SK-N-SH treated with all-trans-retinoic acid at 6 μM for 48 hours (cell line): Measurements from ENCODE around the gene C1orf94.
"Not testable (repeated sequence)": the region's sequence is repeated elsewhere in the genome, so short reads cannot be mapped to it uniquely, and the experiment has no call there.

Experiments used
- ATAC-seq: fragments of 200-7000 bp; cut with Tn5 transposase; 3 replicates; pipeline ENCODE4 v1.9.1; 2020; ENCODE audit warnings: mild to moderate bottlenecking, moderate library complexity
- ARNTL ChIP-seq: fragments of 450-650 bp; formaldehyde crosslinking; IDR thresholded peaks from 2 replicates; pipeline ENCODE4 v1.5.0; 2020; ENCODE audit warnings: low read depth, mild to moderate bottlenecking, moderate library complexity, borderline replicate concordance
- BACH2 ChIP-seq: fragments of 250-450 bp; sonication (Bioruptor Pico); IDR thresholded peaks from 2 replicates; pipeline ENCODE4 v1.9.0; 2021; ENCODE audit warnings: mild to moderate bottlenecking, borderline replicate concordance
- CSDC2 ChIP-seq: fragments of 250-450 bp; sonication (Bioruptor Pico); IDR thresholded peaks from 2 replicates; pipeline ENCODE4 v1.5.0; 2020; ENCODE audit warnings: mild to moderate bottlenecking, moderate library complexity
- ESRRG ChIP-seq: fragments of 250-450 bp; sonication (Bioruptor Pico); IDR thresholded peaks from 2 replicates; pipeline ENCODE4 v1.6.1; 2021; ENCODE audit warnings: mild to moderate bottlenecking
- GLIS3 ChIP-seq: fragments of 250-450 bp; sonication (Bioruptor Pico); IDR thresholded peaks from 2 replicates; pipeline ENCODE4 v1.5.0; 2020; ENCODE audit warnings: mild to moderate bottlenecking, moderate library complexity
- ISL1 ChIP-seq: fragments of 250-450 bp; sonication (Bioruptor Pico); IDR thresholded peaks from 2 replicates; pipeline ENCODE4 v2.1.2; 2022; ENCODE audit warnings: mild to moderate bottlenecking, moderate library complexity
- OSR1 ChIP-seq: fragments of 250-450 bp; sonication (Bioruptor Pico); IDR thresholded peaks from 2 replicates; pipeline ENCODE4 v1.8.0; 2022; ENCODE audit warnings: moderate library complexity, mild to moderate bottlenecking, inconsistent platforms
- PPARA ChIP-seq: fragments of 250-450 bp; sonication (Bioruptor Pico); IDR thresholded peaks from 2 replicates; pipeline ENCODE4 v1.5.0; 2020; ENCODE audit warnings: mild to moderate bottlenecking, borderline replicate concordance
- RARB ChIP-seq: fragments of 250-450 bp; sonication (Bioruptor Pico); IDR thresholded peaks from 2 replicates; pipeline ENCODE4 v1.8.0; 2021; ENCODE audit warnings: mild to moderate bottlenecking, moderate library complexity
- SNAI2 ChIP-seq: fragments of 250-450 bp; sonication (Bioruptor Pico); IDR thresholded peaks from 2 replicates; pipeline ENCODE4 v1.5.0; 2020; ENCODE audit warnings: mild to moderate bottlenecking, moderate library complexity
- TCF4 ChIP-seq: fragments of 250-450 bp; sonication (Bioruptor Pico); IDR thresholded peaks from 2 replicates; pipeline ENCODE4 v1.8.0; 2021; ENCODE audit warnings: mild to moderate bottlenecking, moderate library complexity, borderline replicate concordance
- TOX ChIP-seq: fragments of 250-450 bp; sonication (Bioruptor Pico); IDR thresholded peaks from 2 replicates; pipeline ENCODE4 v1.8.0; 2021; ENCODE audit warnings: mild to moderate bottlenecking, moderate library complexity, borderline replicate concordance
- ZC3H10 ChIP-seq: fragments of 250-450 bp; sonication (Bioruptor Pico); IDR thresholded peaks from 2 replicates; pipeline ENCODE4 v1.5.1; 2021; ENCODE audit warnings: mild to moderate bottlenecking, moderate library complexity
- ZFP3 ChIP-seq: fragments of 250-450 bp; sonication (Bioruptor Pico); IDR thresholded peaks from 2 replicates; pipeline ENCODE4 v1.5.0; 2020; ENCODE audit warnings: mild to moderate bottlenecking, moderate library complexity
- ZNF565 ChIP-seq: fragments of 450-650 bp; formaldehyde crosslinking; conservative IDR thresholded peaks from 2 replicates; pipeline ENCODE4 v1.5.0; 2020; ENCODE audit warnings: low read depth, mild to moderate bottlenecking, moderate library complexity
- ZNF70 ChIP-seq: fragments of 450-650 bp; formaldehyde crosslinking; IDR thresholded peaks from 2 replicates; pipeline ENCODE4 v1.5.0; 2020; ENCODE audit warnings: mild to moderate bottlenecking, moderate library complexity
- ZNF8 ChIP-seq: fragments of 450-650 bp; formaldehyde crosslinking; IDR thresholded peaks from 2 replicates; pipeline ENCODE4 v1.5.0; 2020; ENCODE audit warnings: mild to moderate bottlenecking, moderate library complexity
- TF ChIP-seq, protein P1 (sequence below): fragments of 250-450 bp; sonication (Bioruptor Pico); IDR thresholded peaks from 2 replicates; pipeline ENCODE4 v1.5.0; 2020; ENCODE audit warnings: mild to moderate bottlenecking, moderate library complexity
- TF ChIP-seq, protein P2 (sequence below): fragments of 250-450 bp; sonication (Bioruptor Pico); IDR thresholded peaks from 2 replicates; pipeline ENCODE4 v1.8.0; 2021; ENCODE audit warnings: low read depth, mild to moderate bottlenecking, moderate library complexity, borderline replicate concordance
- TF ChIP-seq, protein P3 (sequence below): fragments of 250-450 bp; sonication (Bioruptor Pico); IDR thresholded peaks from 2 replicates; pipeline ENCODE4 v1.8.0; 2020; ENCODE audit warnings: mild to moderate bottlenecking, moderate library complexity, borderline replicate concordance
- TF ChIP-seq, protein P4 (sequence below): fragments of 250-450 bp; sonication (Bioruptor Pico); IDR thresholded peaks from 2 replicates; pipeline ENCODE4 v1.5.1; 2020; ENCODE audit warnings: low read depth, mild to moderate bottlenecking, moderate library complexity

C1orf94 gene

DNA sequence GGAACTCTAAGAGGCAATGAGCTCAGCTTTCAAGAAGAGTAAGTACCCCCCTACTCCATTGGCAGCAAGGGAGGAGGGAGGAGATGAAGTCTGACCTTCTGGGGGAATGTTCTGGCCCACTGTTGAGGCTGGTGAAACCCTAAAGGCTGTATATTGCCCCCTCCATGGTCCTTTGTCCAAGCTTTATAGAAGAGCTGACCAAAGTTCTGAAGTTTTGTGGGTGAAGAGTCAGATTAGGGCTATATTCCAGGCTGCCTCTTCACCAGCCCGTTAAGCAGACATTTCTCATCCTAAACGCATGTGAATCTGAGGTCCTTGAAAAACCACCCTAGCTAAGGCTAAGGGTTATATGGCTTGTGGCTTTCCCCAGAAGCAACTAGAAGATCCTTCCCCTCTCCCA is 1.4 kb downstream of the C1orf94 start:
- TF ChIP-seq RARB (CRISPR knock-in tag) (no peak), ISL1 (CRISPR knock-in tag) (no peak), CSDC2 (no peak)
- TF ChIP-seq, all 23 proteins: peak for 0
- no peak for ATAC-seq

DNA sequence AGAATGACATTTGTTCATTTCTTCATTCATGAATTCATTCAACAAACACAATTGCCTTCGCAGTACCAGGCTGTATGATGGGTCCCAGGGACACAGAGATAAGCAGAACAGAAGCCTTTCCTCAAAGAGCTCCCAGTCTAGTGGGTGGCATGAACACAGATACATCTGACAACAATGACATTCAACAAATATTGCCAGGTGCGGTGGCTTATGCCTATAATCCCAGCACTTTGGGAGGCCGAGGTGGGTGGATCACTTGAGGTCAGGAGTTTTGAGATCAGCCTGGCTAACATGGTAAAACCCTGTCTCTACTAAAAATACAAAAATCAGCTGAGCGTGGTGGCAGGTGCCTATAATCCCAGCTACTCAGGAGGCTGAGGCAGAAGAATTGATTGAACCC is 6.7 kb downstream of the C1orf94 start:
- ATAC-seq = not testable (repeated sequence)

DNA sequence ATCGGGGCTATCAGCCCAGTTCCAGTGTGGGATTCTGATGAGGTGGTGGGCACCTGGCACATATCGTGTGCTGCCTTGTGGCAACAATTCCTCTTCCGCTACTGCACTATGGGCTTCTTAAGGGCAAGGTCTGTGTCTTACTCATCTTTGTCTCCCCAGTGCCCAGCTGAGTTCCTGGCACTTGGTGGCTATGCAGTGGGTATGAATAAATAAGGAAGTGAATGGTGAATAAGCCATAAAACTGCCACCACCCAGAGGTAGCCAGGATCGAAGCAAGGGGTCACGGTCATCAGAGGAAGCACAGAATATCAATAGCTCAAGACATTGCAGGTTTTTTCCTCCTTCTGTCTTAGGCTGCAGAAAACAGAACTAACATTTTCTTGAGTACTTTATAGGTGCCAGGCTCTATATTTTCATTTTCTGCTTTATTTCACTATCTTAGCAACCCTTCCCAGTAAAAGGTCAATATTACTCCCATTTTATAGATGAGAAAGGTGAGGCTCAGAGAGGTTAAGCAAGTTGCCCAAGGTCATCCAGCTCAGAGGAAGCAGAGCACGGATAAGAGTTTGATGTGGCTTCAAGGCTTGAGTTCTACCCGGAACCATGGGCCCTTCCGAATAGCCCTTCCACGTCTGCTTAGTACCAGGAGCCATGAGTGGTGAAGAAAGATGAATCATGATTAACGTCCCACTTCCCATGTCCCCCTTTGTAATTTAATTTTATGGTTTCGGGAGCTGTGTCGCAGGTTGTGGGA is 10.2 kb downstream of the C1orf94 start:
- TF ChIP-seq TCF4 (CRISPR knock-in tag) (no peak), TOX (CRISPR knock-in tag) (no peak), ZFP3 (CRISPR knock-in tag) (no peak), GLIS3 (CRISPR knock-in tag) (no peak), ZC3H10 (no peak), ESRRG (no peak), ISL1 (CRISPR knock-in tag) (no peak), BACH2 (CRISPR knock-in tag) (no peak), OSR1 (CRISPR knock-in tag) (no peak), CSDC2 (no peak), PPARA (CRISPR knock-in tag) (no peak), SNAI2 (CRISPR knock-in tag) (no peak), ZNF565 (CRISPR knock-in tag) (no peak), ARNTL (CRISPR knock-in tag) (no peak), ZNF8 (CRISPR knock-in tag) (no peak), RARB (CRISPR knock-in tag) (no peak), ZNF70 (CRISPR knock-in tag) (no peak)
- TF ChIP-seq, protein P1, sequence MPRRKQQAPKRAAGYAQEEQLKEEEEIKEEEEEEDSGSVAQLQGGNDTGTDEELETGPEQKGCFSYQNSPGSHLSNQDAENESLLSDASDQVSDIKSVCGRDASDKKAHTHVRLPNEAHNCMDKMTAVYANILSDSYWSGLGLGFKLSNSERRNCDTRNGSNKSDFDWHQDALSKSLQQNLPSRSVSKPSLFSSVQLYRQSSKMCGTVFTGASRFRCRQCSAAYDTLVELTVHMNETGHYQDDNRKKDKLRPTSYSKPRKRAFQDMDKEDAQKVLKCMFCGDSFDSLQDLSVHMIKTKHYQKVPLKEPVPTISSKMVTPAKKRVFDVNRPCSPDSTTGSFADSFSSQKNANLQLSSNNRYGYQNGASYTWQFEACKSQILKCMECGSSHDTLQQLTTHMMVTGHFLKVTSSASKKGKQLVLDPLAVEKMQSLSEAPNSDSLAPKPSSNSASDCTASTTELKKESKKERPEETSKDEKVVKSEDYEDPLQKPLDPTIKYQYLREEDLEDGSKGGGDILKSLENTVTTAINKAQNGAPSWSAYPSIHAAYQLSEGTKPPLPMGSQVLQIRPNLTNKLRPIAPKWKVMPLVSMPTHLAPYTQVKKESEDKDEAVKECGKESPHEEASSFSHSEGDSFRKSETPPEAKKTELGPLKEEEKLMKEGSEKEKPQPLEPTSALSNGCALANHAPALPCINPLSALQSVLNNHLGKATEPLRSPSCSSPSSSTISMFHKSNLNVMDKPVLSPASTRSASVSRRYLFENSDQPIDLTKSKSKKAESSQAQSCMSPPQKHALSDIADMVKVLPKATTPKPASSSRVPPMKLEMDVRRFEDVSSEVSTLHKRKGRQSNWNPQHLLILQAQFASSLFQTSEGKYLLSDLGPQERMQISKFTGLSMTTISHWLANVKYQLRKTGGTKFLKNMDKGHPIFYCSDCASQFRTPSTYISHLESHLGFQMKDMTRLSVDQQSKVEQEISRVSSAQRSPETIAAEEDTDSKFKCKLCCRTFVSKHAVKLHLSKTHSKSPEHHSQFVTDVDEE (CRISPR knock-in tag) = no peak
- TF ChIP-seq, protein P2, sequence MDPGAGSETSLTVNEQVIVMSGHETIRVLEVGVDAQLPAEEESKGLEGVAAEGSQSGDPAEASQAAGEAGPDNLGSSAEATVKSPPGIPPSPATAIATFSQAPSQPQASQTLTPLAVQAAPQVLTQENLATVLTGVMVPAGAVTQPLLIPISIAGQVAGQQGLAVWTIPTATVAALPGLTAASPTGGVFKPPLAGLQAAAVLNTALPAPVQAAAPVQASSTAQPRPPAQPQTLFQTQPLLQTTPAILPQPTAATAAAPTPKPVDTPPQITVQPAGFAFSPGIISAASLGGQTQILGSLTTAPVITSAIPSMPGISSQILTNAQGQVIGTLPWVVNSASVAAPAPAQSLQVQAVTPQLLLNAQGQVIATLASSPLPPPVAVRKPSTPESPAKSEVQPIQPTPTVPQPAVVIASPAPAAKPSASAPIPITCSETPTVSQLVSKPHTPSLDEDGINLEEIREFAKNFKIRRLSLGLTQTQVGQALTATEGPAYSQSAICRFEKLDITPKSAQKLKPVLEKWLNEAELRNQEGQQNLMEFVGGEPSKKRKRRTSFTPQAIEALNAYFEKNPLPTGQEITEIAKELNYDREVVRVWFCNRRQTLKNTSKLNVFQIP (CRISPR knock-in tag) = no peak
- TF ChIP-seq, protein P3, sequence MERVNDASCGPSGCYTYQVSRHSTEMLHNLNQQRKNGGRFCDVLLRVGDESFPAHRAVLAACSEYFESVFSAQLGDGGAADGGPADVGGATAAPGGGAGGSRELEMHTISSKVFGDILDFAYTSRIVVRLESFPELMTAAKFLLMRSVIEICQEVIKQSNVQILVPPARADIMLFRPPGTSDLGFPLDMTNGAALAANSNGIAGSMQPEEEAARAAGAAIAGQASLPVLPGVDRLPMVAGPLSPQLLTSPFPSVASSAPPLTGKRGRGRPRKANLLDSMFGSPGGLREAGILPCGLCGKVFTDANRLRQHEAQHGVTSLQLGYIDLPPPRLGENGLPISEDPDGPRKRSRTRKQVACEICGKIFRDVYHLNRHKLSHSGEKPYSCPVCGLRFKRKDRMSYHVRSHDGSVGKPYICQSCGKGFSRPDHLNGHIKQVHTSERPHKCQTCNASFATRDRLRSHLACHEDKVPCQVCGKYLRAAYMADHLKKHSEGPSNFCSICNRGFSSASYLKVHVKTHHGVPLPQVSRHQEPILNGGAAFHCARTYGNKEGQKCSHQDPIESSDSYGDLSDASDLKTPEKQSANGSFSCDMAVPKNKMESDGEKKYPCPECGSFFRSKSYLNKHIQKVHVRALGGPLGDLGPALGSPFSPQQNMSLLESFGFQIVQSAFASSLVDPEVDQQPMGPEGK (CRISPR knock-in tag) = no peak
- ATAC-seq = no peak

DNA sequence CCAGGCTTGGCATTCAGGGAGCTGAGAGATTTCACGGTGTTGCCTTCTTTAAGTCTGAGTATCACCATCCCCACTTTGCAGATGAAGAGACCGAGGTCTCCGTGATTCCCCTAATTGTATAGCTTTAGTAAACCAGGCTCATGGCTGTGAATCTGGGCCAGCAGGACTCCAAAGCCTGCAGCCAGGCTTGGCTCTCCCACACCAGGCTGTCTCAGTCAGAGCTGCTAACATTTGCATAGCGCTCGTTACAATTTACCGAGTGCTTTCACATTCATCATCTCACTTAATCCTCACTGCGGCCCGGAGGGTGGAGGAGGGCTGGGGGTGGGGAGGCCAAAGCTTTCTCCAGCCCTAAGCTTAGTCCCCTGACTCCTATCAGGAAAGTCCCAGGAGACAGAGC is 11.7 kb downstream of the C1orf94 start:
- no peak for ATAC-seq
- TF ChIP-seq, protein P2 (CRISPR knock-in tag) = no peak
- TF ChIP-seq ZC3H10 (no peak), PPARA (CRISPR knock-in tag) (no peak), ZFP3 (CRISPR knock-in tag) (no peak), GLIS3 (CRISPR knock-in tag) (no peak), ESRRG (no peak), SNAI2 (CRISPR knock-in tag) (no peak), BACH2 (CRISPR knock-in tag) (no peak)
- TF ChIP-seq, protein P3 (CRISPR knock-in tag) = no peak
- TF ChIP-seq, protein P1 (CRISPR knock-in tag) = no peak
- TF ChIP-seq, protein P4, sequence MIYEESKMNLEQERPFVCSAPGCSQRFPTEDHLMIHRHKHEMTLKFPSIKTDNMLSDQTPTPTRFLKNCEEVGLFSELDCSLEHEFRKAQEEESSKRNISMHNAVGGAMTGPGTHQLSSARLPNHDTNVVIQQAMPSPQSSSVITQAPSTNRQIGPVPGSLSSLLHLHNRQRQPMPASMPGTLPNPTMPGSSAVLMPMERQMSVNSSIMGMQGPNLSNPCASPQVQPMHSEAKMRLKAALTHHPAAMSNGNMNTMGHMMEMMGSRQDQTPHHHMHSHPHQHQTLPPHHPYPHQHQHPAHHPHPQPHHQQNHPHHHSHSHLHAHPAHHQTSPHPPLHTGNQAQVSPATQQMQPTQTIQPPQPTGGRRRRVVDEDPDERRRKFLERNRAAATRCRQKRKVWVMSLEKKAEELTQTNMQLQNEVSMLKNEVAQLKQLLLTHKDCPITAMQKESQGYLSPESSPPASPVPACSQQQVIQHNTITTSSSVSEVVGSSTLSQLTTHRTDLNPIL (CRISPR knock-in tag) = no peak
